ENCODE data around the gene LASP1.

The LASP1 gene

GRCh38 chr17:38897671-38898290 is 27.9 kb downstream of the LASP1 start:
- peak overlapping the region; percentile 33 for H3K4me3 ChIP-seq (ENCODE audit: insufficient read depth, low read depth, low read length, poor library complexity, severe bottlenecking)
- peaks cover 75% of the 10 kb centered on the region for H3K4me1 ChIP-seq (ENCODE audit: control insufficient read depth, insufficient read depth, low read length, poor library complexity, severe bottlenecking)
- no peaks in the 10 kb centered on the region for H3K27me3 ChIP-seq (replicated peaks; ENCODE audit: control insufficient read depth, insufficient read depth, low read length, poor library complexity, severe bottlenecking)
- no peaks in the 10 kb centered on the region for H3K9me3 ChIP-seq (ENCODE audit: control insufficient read depth, low read length)
- no peak for DNase-seq
- peak overlapping the region; percentile 88 for H3K27ac ChIP-seq (ENCODE audit: insufficient read depth, low read length, poor library complexity, severe bottlenecking)
- H3K36me3 ChIP-seq (ENCODE audit: control insufficient read depth, insufficient read depth, low read length) = peaks cover 30% of the 10 kb centered on the region

GRCh38 chr17:38898291-38898679 is 28.4 kb downstream of the LASP1 start:
- H3K36me3 ChIP-seq (ENCODE audit: control insufficient read depth, insufficient read depth, low read length) = peaks cover 30% of the 10 kb centered on the region
- H3K4me3 ChIP-seq (ENCODE audit: insufficient read depth, low read depth, low read length, poor library complexity, severe bottlenecking) = peak overlapping the region; percentile 33
- H3K27me3 ChIP-seq (replicated peaks; ENCODE audit: control insufficient read depth, insufficient read depth, low read length, poor library complexity, severe bottlenecking) = no peaks in the 10 kb centered on the region
- no peaks in the 10 kb centered on the region for H3K9me3 ChIP-seq (ENCODE audit: control insufficient read depth, low read length)
- DNase-seq = peak in 1 of 3 donors; percentile 16
- peaks cover 70% of the 10 kb centered on the region for H3K4me1 ChIP-seq (ENCODE audit: control insufficient read depth, insufficient read depth, low read length, poor library complexity, severe bottlenecking)
- peak overlapping the region; percentile 88 for H3K27ac ChIP-seq (ENCODE audit: insufficient read depth, low read length, poor library complexity, severe bottlenecking)

- Histone ChIP-seq H3K27me3 (replicated peaks; ENCODE audit: control insufficient read depth, insufficient read depth, low read length, poor library complexity, severe bottlenecking) (no peaks in the 10 kb centered on the region), H3K36me3 (ENCODE audit: control insufficient read depth, insufficient read depth, low read length) (peaks cover 35% of the 10 kb centered on the region), H3K27ac (ENCODE audit: insufficient read depth, low read length, poor library complexity, severe bottlenecking) (peak overlapping the region; percentile 88), H3K4me1 (ENCODE audit: control insufficient read depth, insufficient read depth, low read length, poor library complexity, severe bottlenecking) (peaks cover 64% of the 10 kb centered on the region), H3K4me3 (ENCODE audit: insufficient read depth, low read depth, low read length, poor library complexity, severe bottlenecking) (peak overlapping the region; percentile 33), H3K9me3 (ENCODE audit: control insufficient read depth, low read length) (no peaks in the 10 kb centered on the region)
- peak; percentile 64 to 79 (median 71) for DNase-seq
These were observed 29.0 kb downstream of the LASP1 start for GRCh38 chr17:38898812-38899348.

GRCh38 chr17:38899421-38899820 is 29.6 kb downstream of the LASP1 start:
- no peaks in the 10 kb centered on the region for H3K9me3 ChIP-seq (ENCODE audit: control insufficient read depth, low read length)
- peak overlapping the region; percentile 88 for H3K27ac ChIP-seq (ENCODE audit: insufficient read depth, low read length, poor library complexity, severe bottlenecking)
- peaks cover 33% of the 10 kb centered on the region for H3K36me3 ChIP-seq (ENCODE audit: control insufficient read depth, insufficient read depth, low read length)
- H3K27me3 ChIP-seq (replicated peaks; ENCODE audit: control insufficient read depth, insufficient read depth, low read length, poor library complexity, severe bottlenecking) = no peaks in the 10 kb centered on the region
- peak overlapping the region; percentile 33 for H3K4me3 ChIP-seq (ENCODE audit: insufficient read depth, low read depth, low read length, poor library complexity, severe bottlenecking)
- H3K4me1 ChIP-seq (ENCODE audit: control insufficient read depth, insufficient read depth, low read length, poor library complexity, severe bottlenecking) = peaks cover 61% of the 10 kb centered on the region
- DNase-seq = no peak

DNA sequence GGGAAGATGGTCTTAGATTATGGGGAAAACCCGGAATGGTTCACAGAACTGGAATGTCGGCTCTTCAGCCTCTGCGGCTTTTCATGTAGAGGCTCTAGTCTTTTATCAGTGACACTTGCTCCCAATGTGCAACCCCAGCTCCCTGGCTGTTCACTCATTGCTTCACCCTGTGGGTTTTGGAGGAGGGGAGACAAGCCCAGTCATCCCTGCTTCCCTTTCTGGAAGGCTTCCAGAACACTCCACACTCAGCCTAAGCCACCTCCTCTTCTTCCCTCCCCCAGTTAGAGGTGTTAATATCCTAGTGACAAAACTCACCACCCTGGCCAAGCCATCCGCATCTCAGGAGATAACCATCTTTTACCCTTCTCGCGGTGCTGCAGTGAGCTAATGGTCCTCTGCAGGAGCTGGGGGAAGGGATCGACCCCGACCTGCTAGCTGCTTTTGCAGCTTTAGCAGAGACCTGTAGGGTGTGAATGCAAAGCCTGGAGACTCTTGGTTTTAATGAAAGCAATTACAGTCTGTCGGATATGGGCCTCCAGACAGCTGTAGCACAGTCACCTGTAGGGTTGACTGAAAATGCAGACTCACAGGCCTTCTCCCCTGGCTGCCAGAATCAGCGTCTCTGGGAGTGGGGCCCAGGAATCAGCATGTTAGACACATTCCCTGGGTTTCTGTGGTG is 31.3 kb downstream of the LASP1 start:
- no peaks in the 10 kb centered on the region for H3K27me3 ChIP-seq (replicated peaks; ENCODE audit: control insufficient read depth, insufficient read depth, low read length, poor library complexity, severe bottlenecking)
- peaks cover 34% of the 10 kb centered on the region for H3K36me3 ChIP-seq (ENCODE audit: control insufficient read depth, insufficient read depth, low read length)
- H3K4me3 ChIP-seq (ENCODE audit: insufficient read depth, low read depth, low read length, poor library complexity, severe bottlenecking) = no peak overlapping the region
- peak in 2 of 3 donors; percentile 16 to 22 for DNase-seq
- H3K4me1 ChIP-seq (ENCODE audit: control insufficient read depth, insufficient read depth, low read length, poor library complexity, severe bottlenecking) = peaks cover 58% of the 10 kb centered on the region
- no peaks in the 10 kb centered on the region for H3K9me3 ChIP-seq (ENCODE audit: control insufficient read depth, low read length)
- peak overlapping the region; percentile 27 for H3K27ac ChIP-seq (ENCODE audit: insufficient read depth, low read length, poor library complexity, severe bottlenecking)

GRCh38 chr17:38903404-38903803 is 33.5 kb downstream of the LASP1 start:
- Histone ChIP-seq H3K36me3 (ENCODE audit: control insufficient read depth, insufficient read depth, low read length) (peaks cover 45% of the 10 kb centered on the region), H3K4me3 (ENCODE audit: insufficient read depth, low read depth, low read length, poor library complexity, severe bottlenecking) (no peak overlapping the region), H3K27me3 (replicated peaks; ENCODE audit: control insufficient read depth, insufficient read depth, low read length, poor library complexity, severe bottlenecking) (no peaks in the 10 kb centered on the region), H3K4me1 (ENCODE audit: control insufficient read depth, insufficient read depth, low read length, poor library complexity, severe bottlenecking) (peaks cover 36% of the 10 kb centered on the region), H3K27ac (ENCODE audit: insufficient read depth, low read length, poor library complexity, severe bottlenecking) (peak overlapping the region; percentile 20), H3K9me3 (ENCODE audit: control insufficient read depth, low read length) (no peaks in the 10 kb centered on the region)
- no peak for DNase-seq

DNA sequence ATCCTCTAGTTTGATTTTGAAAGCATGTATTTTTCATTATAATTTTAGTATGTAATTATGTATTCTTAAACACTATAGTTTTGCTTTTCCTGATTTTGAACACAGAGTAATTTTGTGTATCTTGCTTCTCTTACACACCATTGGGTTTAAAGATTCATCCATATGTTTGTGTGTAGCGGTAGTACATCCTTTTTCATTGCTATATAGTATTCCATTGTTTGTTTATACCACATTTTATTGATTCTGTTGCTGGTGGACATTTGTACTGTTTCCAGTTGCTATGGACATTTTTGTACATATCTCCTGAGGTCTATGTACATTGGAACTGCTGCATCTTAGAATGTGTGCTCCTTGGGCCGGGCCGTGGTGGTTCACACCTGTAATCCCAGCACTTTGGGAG is 35.0 kb downstream of the LASP1 start:
- no peak overlapping the region for H3K4me3 ChIP-seq (ENCODE audit: insufficient read depth, low read depth, low read length, poor library complexity, severe bottlenecking)
- H3K4me1 ChIP-seq (ENCODE audit: control insufficient read depth, insufficient read depth, low read length, poor library complexity, severe bottlenecking) = peaks cover 21% of the 10 kb centered on the region
- peaks cover 56% of the 10 kb centered on the region for H3K36me3 ChIP-seq (ENCODE audit: control insufficient read depth, insufficient read depth, low read length)
- H3K9me3 ChIP-seq (ENCODE audit: control insufficient read depth, low read length) = no peaks in the 10 kb centered on the region
- no peaks in the 10 kb centered on the region for H3K27me3 ChIP-seq (replicated peaks; ENCODE audit: control insufficient read depth, insufficient read depth, low read length, poor library complexity, severe bottlenecking)
- DNase-seq = no peak
- H3K27ac ChIP-seq (ENCODE audit: insufficient read depth, low read length, poor library complexity, severe bottlenecking) = no peak overlapping the region

- H3K36me3 ChIP-seq (ENCODE audit: control insufficient read depth, insufficient read depth, low read length) = peaks cover 57% of the 10 kb centered on the region
- no peak overlapping the region for H3K4me3 ChIP-seq (ENCODE audit: insufficient read depth, low read depth, low read length, poor library complexity, severe bottlenecking)
- no peak for DNase-seq
- no peak overlapping the region for H3K27ac ChIP-seq (ENCODE audit: insufficient read depth, low read length, poor library complexity, severe bottlenecking)
- H3K27me3 ChIP-seq (replicated peaks; ENCODE audit: control insufficient read depth, insufficient read depth, low read length, poor library complexity, severe bottlenecking) = no peaks in the 10 kb centered on the region
- H3K4me1 ChIP-seq (ENCODE audit: control insufficient read depth, insufficient read depth, low read length, poor library complexity, severe bottlenecking) = peaks cover 16% of the 10 kb centered on the region
- no peaks in the 10 kb centered on the region for H3K9me3 ChIP-seq (ENCODE audit: control insufficient read depth, low read length)
These were observed 35.5 kb downstream of the LASP1 start for GRCh38 chr17:38905375-38905774.

GRCh38 chr17:38906460-38907228 is 36.8 kb downstream of the LASP1 start:
- no peaks in the 10 kb centered on the region for H3K27me3 ChIP-seq (replicated peaks; ENCODE audit: control insufficient read depth, insufficient read depth, low read length, poor library complexity, severe bottlenecking)
- peaks cover 60% of the 10 kb centered on the region for H3K36me3 ChIP-seq (ENCODE audit: control insufficient read depth, insufficient read depth, low read length)
- peaks cover 4% of the 10 kb centered on the region for H3K4me1 ChIP-seq (ENCODE audit: control insufficient read depth, insufficient read depth, low read length, poor library complexity, severe bottlenecking)
- H3K27ac ChIP-seq (ENCODE audit: insufficient read depth, low read length, poor library complexity, severe bottlenecking) = no peak overlapping the region
- DNase-seq = no peak
- H3K9me3 ChIP-seq (ENCODE audit: control insufficient read depth, low read length) = no peaks in the 10 kb centered on the region
- H3K4me3 ChIP-seq (ENCODE audit: insufficient read depth, low read depth, low read length, poor library complexity, severe bottlenecking) = no peak overlapping the region
